Peyer's patch (tissue), 4 donors: ENCODE results near the gene LMOD1. TPM values are rescaled to one million over a fixed set of nuclear protein-coding genes. Genes with fewer than 3 reads are reported as not detected.
A peak's percentile ranks its signal among the peaks of the same experiment; 100 is the strongest.

ENCODE experiments used
- DNase-seq, 3 donors: peaks; one replicate each; pipeline ENCODE4 v3.0.0-alpha.2; 2017 to 2019
- H3K27ac ChIP-seq, 4 donors: fragments of 200-600 bp; sonication (generic); one replicate each; pipeline ENCODE4 v1.5.1; 2016 to 2019
- H3K27me3 ChIP-seq, 2 donors: fragments of 200-600 bp; sonication (generic); one replicate each; pipeline ENCODE4 v1.5.1; 2019
- H3K36me3 ChIP-seq, 3 donors: fragments of 200-600 bp; sonication (generic); one replicate each; pipeline ENCODE4 v1.5.1; 2016 to 2019
- H3K4me1 ChIP-seq, 4 donors: fragments of 200-600 bp; sonication (generic); one replicate each; pipeline ENCODE4 v1.5.1; 2016 to 2019
- H3K4me3 ChIP-seq, 4 donors: fragments of 200-600 bp; sonication (generic); 1 replicate in 3 of 4; 2 replicates in 1 of 4; pipeline ENCODE4 v1.5.1; 2016 to 2019; ENCODE audit warnings: mild to moderate bottlenecking in 1 of 4
- H3K9me3 ChIP-seq, 4 donors: fragments of 200-600 bp; sonication (generic); one replicate each; pipeline ENCODE4 v1.5.1; 2016 to 2019; ENCODE audit warnings: mild to moderate bottlenecking in 1 of 4
- POLR2A ChIP-seq, 2 donors: fragments of 450-650 bp; IDR thresholded peaks; one replicate each; pipeline ENCODE4 v1.5.1; 2017; ENCODE audit warnings: antibody characterized with exemption in 2 of 2, mild to moderate bottlenecking in 2 of 2, moderate library complexity in 2 of 2
- total RNA-seq, 4 donors: library from RNA; depleted of rRNA; stranded (reverse); fragments of >200 nt; gene quantifications; one replicate each; pipeline ENCODE4 v1.1.0, GENCODE V29; 2016
- TF ChIP-seq, protein P1 (sequence below), 6 experiments: fragments of 450-650 bp in 4 of 6; fragments of 200-600 bp in 2 of 6; sonication (generic) in 1 of 6; IDR thresholded peaks; one replicate each; pipeline ENCODE4 v1.5.1; 2017 to 2019; ENCODE audit warnings: antibody characterized with exemption in 6 of 6, mild to moderate bottlenecking in 3 of 6, moderate library complexity in 1 of 6

The LMOD1 gene
- total RNA-seq, 4 donors from 2014 or later, result 10.0 to 70.1 (median 32.6) TPM

DNA sequence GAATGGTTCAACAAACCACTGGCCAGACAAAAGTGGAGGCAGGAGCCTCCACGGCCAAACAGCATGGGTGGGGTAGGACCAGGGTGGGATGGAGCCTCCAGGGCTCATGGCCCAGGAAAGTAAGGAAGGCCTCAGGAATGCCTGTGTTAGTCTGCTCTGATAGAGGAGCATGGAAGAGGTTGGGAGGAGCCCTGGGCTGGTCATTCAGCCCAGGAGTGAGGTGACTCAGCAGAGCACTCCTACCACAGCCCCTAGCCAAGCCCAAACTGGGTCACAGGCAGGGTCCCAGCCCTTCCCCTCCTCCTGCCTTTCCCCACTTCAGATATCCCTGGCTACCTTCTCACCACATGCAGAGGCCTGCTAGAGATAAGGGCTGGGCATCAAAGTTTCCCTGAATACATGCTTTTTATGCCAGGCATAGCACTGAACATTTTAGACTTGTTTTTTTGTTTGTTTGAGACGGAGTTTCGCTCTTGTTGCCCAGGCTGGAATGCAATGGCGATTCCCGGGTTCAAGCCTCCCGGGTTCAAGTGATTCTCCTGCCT is 60.7 kb downstream of the LMOD1 start:
- Histone ChIP-seq H3K27ac (no peak overlapping the region), H3K4me3 (no peak overlapping the region), H3K36me3 (no peaks in the 10 kb centered on the region), H3K27me3 (peaks cover 0 to 4% of the 10 kb centered on the region in 2 donors), H3K4me1 (peaks cover 0 to 29% (median 5%) of the 10 kb centered on the region in 4 donors), H3K9me3 (no peaks in the 10 kb centered on the region)
- DNase-seq, result peak in 1 of 3 donors; percentile 35
- TF ChIP-seq, protein P1, sequence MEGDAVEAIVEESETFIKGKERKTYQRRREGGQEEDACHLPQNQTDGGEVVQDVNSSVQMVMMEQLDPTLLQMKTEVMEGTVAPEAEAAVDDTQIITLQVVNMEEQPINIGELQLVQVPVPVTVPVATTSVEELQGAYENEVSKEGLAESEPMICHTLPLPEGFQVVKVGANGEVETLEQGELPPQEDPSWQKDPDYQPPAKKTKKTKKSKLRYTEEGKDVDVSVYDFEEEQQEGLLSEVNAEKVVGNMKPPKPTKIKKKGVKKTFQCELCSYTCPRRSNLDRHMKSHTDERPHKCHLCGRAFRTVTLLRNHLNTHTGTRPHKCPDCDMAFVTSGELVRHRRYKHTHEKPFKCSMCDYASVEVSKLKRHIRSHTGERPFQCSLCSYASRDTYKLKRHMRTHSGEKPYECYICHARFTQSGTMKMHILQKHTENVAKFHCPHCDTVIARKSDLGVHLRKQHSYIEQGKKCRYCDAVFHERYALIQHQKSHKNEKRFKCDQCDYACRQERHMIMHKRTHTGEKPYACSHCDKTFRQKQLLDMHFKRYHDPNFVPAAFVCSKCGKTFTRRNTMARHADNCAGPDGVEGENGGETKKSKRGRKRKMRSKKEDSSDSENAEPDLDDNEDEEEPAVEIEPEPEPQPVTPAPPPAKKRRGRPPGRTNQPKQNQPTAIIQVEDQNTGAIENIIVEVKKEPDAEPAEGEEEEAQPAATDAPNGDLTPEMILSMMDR (IDR thresholded peaks at IDR 0.05), result no peak
- TF ChIP-seq POLR2A (IDR thresholded peaks at IDR 0.05), result no peak

GRCh38 chr1:201884425-201884824 is 61.9 kb downstream of the LMOD1 start:
- Histone ChIP-seq H3K27ac (no peak overlapping the region), H3K27me3 (peaks cover 0 to 4% of the 10 kb centered on the region in 2 donors), H3K9me3 (no peaks in the 10 kb centered on the region), H3K4me1 (peaks cover 0 to 22% (median 5%) of the 10 kb centered on the region in 4 donors), H3K36me3 (no peaks in the 10 kb centered on the region), H3K4me3 (no peak overlapping the region)
- TF ChIP-seq POLR2A (IDR thresholded peaks at IDR 0.05), result no peak
- TF ChIP-seq, protein P1 (IDR thresholded peaks at IDR 0.05), result no peak
- peak in 1 of 3 donors; percentile 35 for DNase-seq

DNA sequence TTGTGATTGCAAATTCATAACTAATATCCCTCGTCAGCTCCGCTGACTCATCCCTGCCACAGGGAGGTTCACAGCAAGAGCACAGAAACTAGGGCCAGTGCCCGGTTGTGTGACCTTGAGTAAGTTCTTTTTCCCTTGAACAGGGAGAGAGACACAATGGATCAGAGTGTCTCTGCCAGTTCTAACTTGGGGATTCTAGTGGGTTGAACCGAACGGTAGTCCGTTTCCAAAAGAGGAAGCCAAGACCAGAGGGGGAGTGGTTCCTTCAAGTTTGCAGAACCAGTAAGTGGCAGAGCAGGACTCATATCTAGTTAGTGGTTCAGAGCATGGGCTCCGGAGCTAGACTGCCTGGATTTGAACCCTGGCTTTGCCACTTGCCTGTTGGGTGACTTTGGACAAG is 62.6 kb downstream of the LMOD1 start:
- DNase-seq, result peak in 1 of 3 donors; percentile 45
- Histone ChIP-seq H3K4me1 (peaks cover 0 to 16% (median 2%) of the 10 kb centered on the region in 4 donors), H3K27ac (no peak overlapping the region)

GRCh38 chr1:201883266-201883665 is 63.1 kb downstream of the LMOD1 start:
- H3K36me3 ChIP-seq, result no peaks in the 10 kb centered on the region
- H3K4me1 ChIP-seq, result peaks cover 0 to 11% (median 0%) of the 10 kb centered on the region in 4 donors
- no peak overlapping the region for H3K27ac ChIP-seq
- no peaks in the 10 kb centered on the region for H3K9me3 ChIP-seq
- TF ChIP-seq, protein P1 (IDR thresholded peaks at IDR 0.05), result no peak
- TF ChIP-seq POLR2A (IDR thresholded peaks at IDR 0.05), result no peak
- no peaks in the 10 kb centered on the region for H3K27me3 ChIP-seq
- DNase-seq, result peak in 1 of 3 donors; percentile 32
- H3K4me3 ChIP-seq, result no peak overlapping the region

More for the DNA sequence above, 62.6 kb downstream of the LMOD1 start:
- H3K4me3 ChIP-seq, result no peak overlapping the region
- no peaks in the 10 kb centered on the region for H3K9me3 ChIP-seq
- H3K36me3 ChIP-seq, result no peaks in the 10 kb centered on the region
- peaks cover 0 to 2% of the 10 kb centered on the region in 2 donors for H3K27me3 ChIP-seq
- TF ChIP-seq, protein P1 (IDR thresholded peaks at IDR 0.05), result no peak
- TF ChIP-seq POLR2A (IDR thresholded peaks at IDR 0.05), result no peak

- Histone ChIP-seq H3K27me3 (no peaks in the 10 kb centered on the region), H3K4me1 (peaks cover 0 to 7% (median 0%) of the 10 kb centered on the region in 4 donors), H3K9me3 (no peaks in the 10 kb centered on the region), H3K36me3 (no peaks in the 10 kb centered on the region), H3K27ac (no peak overlapping the region), H3K4me3 (no peak overlapping the region)
- DNase-seq, result peak in 1 of 3 donors; percentile 44
- TF ChIP-seq, protein P1 (IDR thresholded peaks at IDR 0.05), result no peak
- TF ChIP-seq POLR2A (IDR thresholded peaks at IDR 0.05), result no peak
Observed at GRCh38 chr1:201882665-201883132, 63.6 kb downstream of the LMOD1 start.
